Osteoblast (primary cell): Measurements from ENCODE around the gene LYZL4. TPM values are rescaled to one million over a fixed set of nuclear protein-coding genes. Genes with fewer than 3 reads are reported as not detected.

Experiments
- DNase-seq: peaks from one replicate; pipeline ENCODE4 v3.0.0; 2011; ENCODE audit warnings: low spot score, mixed read lengths; ENCODE audit not compliant: insufficient read length; ENCODE audit errors: missing footprints
- H2AFZ ChIP-seq: 2 replicates; pipeline ENCODE4 v1.6.0; 2011; ENCODE audit warnings: mild to moderate bottlenecking, low read length
- H3K27ac ChIP-seq: 2 replicates; pipeline ENCODE4 v1.5.1; 2011; ENCODE audit warnings: mild to moderate bottlenecking, low read depth, low read length, moderate library complexity
- H3K27me3 ChIP-seq: 2 replicates; pipeline ENCODE4 v1.6.0; 2012; ENCODE audit warnings: mild to moderate bottlenecking, control low read depth, inconsistent platforms, low read length, moderate library complexity; ENCODE audit not compliant: insufficient read depth
- H3K36me3 ChIP-seq: 2 replicates; pipeline ENCODE4 v1.5.1; 2011; ENCODE audit warnings: mild to moderate bottlenecking, low read length, control low read depth, moderate library complexity; ENCODE audit not compliant: insufficient read depth
- H3K4me1 ChIP-seq: 2 replicates; pipeline ENCODE4 v1.5.1; 2011; ENCODE audit warnings: mild to moderate bottlenecking, low read length, control low read depth, moderate library complexity; ENCODE audit not compliant: insufficient read depth
- H3K4me2 ChIP-seq: 2 replicates; pipeline ENCODE4 v1.6.0; 2011; ENCODE audit warnings: mild to moderate bottlenecking, low read length; ENCODE audit not compliant: insufficient read depth
- H3K4me3 ChIP-seq: fragments of 200-600 bp; sonication (generic); 3 replicates; pipeline ENCODE4 v1.5.1; 2012; ENCODE audit warnings: mild to moderate bottlenecking, low read length, inconsistent platforms; ENCODE audit not compliant: insufficient read depth
- H3K79me2 ChIP-seq: 2 replicates; pipeline ENCODE4 v1.6.0; 2012; ENCODE audit warnings: mild to moderate bottlenecking, low read length, control low read depth, inconsistent platforms; ENCODE audit not compliant: insufficient read depth
- H3K9me3 ChIP-seq: 2 replicates; pipeline ENCODE4 v1.5.1; 2011; ENCODE audit warnings: low read depth, low read length, control low read depth
- H4K20me1 ChIP-seq: 2 replicates; pipeline ENCODE4 v1.6.0; 2012; ENCODE audit warnings: mild to moderate bottlenecking, low read length, control low read depth; ENCODE audit not compliant: insufficient read depth
- CTCF ChIP-seq: IDR thresholded peaks from 2 replicates; pipeline ENCODE4 v1.5.1; 2011; ENCODE audit warnings: mild to moderate bottlenecking, low read depth, low read length, moderate library complexity; ENCODE audit errors: extremely low read depth
- total RNA-seq: library from RNA; depleted of rRNA; stranded (reverse); fragments of >200 nt; gene quantifications from 2 replicates; pipeline ENCODE4 v1.2.3, GENCODE V29; 2012

The LYZL4 gene
- not detected in 2 replicates for total RNA-seq

GRCh38 chr3:42410370-42411131 is at the start of gene LYZL4:
Gene LYZL4, minus strand, starts transcription at chr3:42410610. Its CDS starts 3,359 bp downstream, at chr3:42407251.
- Histone ChIP-seq H3K36me3 (no peaks in the 10 kb centered on the region), H4K20me1 (no peaks in the 10 kb centered on the region), H3K27me3 (no peaks in the 10 kb centered on the region), H3K4me1 (no peaks in the 10 kb centered on the region), H3K79me2 (no peaks in the 10 kb centered on the region), H2AFZ (no peak within 1 kb of the TSS), H3K27ac (no peak within 1 kb of the TSS), H3K4me2 (no peak within 1 kb of the TSS), H3K4me3 (no peak within 1 kb of the TSS), H3K9me3 (no peaks in the 10 kb centered on the region)
- no peak for TF ChIP-seq CTCF
- no peak for DNase-seq

GRCh38 chr3:42459151-42459550 is 48.7 kb upstream of the LYZL4 start:
- H3K27ac ChIP-seq, result no peak overlapping the region
- no peak overlapping the region for H3K4me2 ChIP-seq
- DNase-seq, result no peak
- H3K9me3 ChIP-seq, result no peaks in the 10 kb centered on the region
- no peak for TF ChIP-seq CTCF
- no peak overlapping the region for H2AFZ ChIP-seq
- no peaks in the 10 kb centered on the region for H4K20me1 ChIP-seq
- no peaks in the 10 kb centered on the region for H3K4me1 ChIP-seq
- no peak overlapping the region for H3K4me3 ChIP-seq
- no peaks in the 10 kb centered on the region for H3K79me2 ChIP-seq
- H3K27me3 ChIP-seq, result no peaks in the 10 kb centered on the region
- H3K36me3 ChIP-seq, result no peaks in the 10 kb centered on the region

- TF ChIP-seq CTCF, result no peak
- no peak for DNase-seq
These were observed 45.8 kb upstream of the LYZL4 start for GRCh38 chr3:42456211-42456610.

GRCh38 chr3:42451546-42452230 is 41.3 kb upstream of the LYZL4 start:
- H3K4me3 ChIP-seq, result no peak overlapping the region
- no peak overlapping the region for H3K27ac ChIP-seq
- H3K4me1 ChIP-seq, result no peaks in the 10 kb centered on the region
- H2AFZ ChIP-seq, result no peak overlapping the region
- H3K79me2 ChIP-seq, result no peaks in the 10 kb centered on the region
- no peaks in the 10 kb centered on the region for H3K27me3 ChIP-seq
- no peaks in the 10 kb centered on the region for H4K20me1 ChIP-seq
- H3K9me3 ChIP-seq, result no peaks in the 10 kb centered on the region
- TF ChIP-seq CTCF, result no peak
- H3K36me3 ChIP-seq, result no peaks in the 10 kb centered on the region
- DNase-seq, result no peak
- no peak overlapping the region for H3K4me2 ChIP-seq

More at GRCh38 chr3:42456211-42456610, 45.8 kb upstream of the LYZL4 start:
- Histone ChIP-seq H3K4me1 (no peaks in the 10 kb centered on the region), H4K20me1 (no peaks in the 10 kb centered on the region), H3K36me3 (no peaks in the 10 kb centered on the region), H3K4me2 (no peak overlapping the region), H3K27me3 (no peaks in the 10 kb centered on the region), H2AFZ (no peak overlapping the region), H3K79me2 (no peaks in the 10 kb centered on the region), H3K27ac (no peak overlapping the region), H3K4me3 (no peak overlapping the region), H3K9me3 (no peaks in the 10 kb centered on the region)
